H1 (cell line): Measurements from ENCODE around the gene ANKRD31. TPM values are rescaled to one million over a fixed set of nuclear protein-coding genes. Genes with fewer than 3 reads are reported as not detected.

ENCODE experiments used
- CTCF ChIA-PET: fragments of 300-600 bp; sonication (Branson Sonifier 250); formaldehyde crosslinking; loops from one replicate; lab custom pipeline; 2021; ENCODE audit not compliant: partially characterized antibody; lab: Charles Lee
- POLR2A ChIA-PET: fragments of 300-600 bp; sonication (Branson Sonifier 250); formaldehyde crosslinking; loops from one replicate; lab custom pipeline; 2021; ENCODE audit warnings: inconsistent platforms; ENCODE audit not compliant: partially characterized antibody; lab: Charles Lee
- DNase-seq, 2 experiments: peaks; one replicate each; pipeline versions ENCODE4 v3.0.0 to v3.0.0-alpha.2; 2010 to 2022; ENCODE audit warnings: low spot score in 2 of 2, low read depth in 1 of 2, mixed read lengths in 1 of 2
- FAIRE-seq: peaks from 2 replicates; lab custom pipeline; 2011; peaks lifted over from hg19 to GRCh38; lab: Jason Lieb, UNC
- H2AFZ ChIP-seq: 2 replicates; pipeline ENCODE4 v1.8.1; 2012; ENCODE audit warnings: low read length, inconsistent platforms
- H2AK5ac ChIP-seq: 2 replicates; pipeline ENCODE4 v1.6.1; 2013; ENCODE audit warnings: low read depth, low read length
- H2BK120ac ChIP-seq: replicated peaks from 2 replicates; pipeline ENCODE3; 2013; ENCODE audit warnings: low read depth, low read length, inconsistent platforms
- H2BK12ac ChIP-seq: 2 replicates; pipeline ENCODE4 v1.6.1; 2013; ENCODE audit warnings: low read depth, low read length
- H2BK15ac ChIP-seq: 2 replicates; pipeline ENCODE4 v1.6.1; 2013; ENCODE audit warnings: low read length
- H2BK20ac ChIP-seq: 2 replicates; pipeline ENCODE4 v1.6.1; 2013; ENCODE audit warnings: low read length
- H2BK5ac ChIP-seq: 2 replicates; pipeline ENCODE4 v1.6.1; 2013; ENCODE audit warnings: low read depth, low read length
- H3K14ac ChIP-seq: 2 replicates; pipeline ENCODE4 v1.6.1; 2013; ENCODE audit warnings: inconsistent platforms; ENCODE audit not compliant: insufficient read length
- H3K18ac ChIP-seq: 2 replicates; pipeline ENCODE4 v1.6.1; 2013; ENCODE audit warnings: low read length; ENCODE audit errors: extremely low read depth
- H3K23ac ChIP-seq: 2 replicates; pipeline ENCODE4 v1.6.1; 2013; ENCODE audit warnings: inconsistent platforms; ENCODE audit not compliant: insufficient read length
- H3K23me2 ChIP-seq: 2 replicates; pipeline ENCODE4 v1.6.1; 2013; ENCODE audit warnings: low read depth, low read length
- H3K27ac ChIP-seq: 2 replicates; pipeline ENCODE4 v1.6.1; 2011; ENCODE audit warnings: low read depth, low read length, inconsistent platforms
- H3K27me3 ChIP-seq, 4 experiments: replicated peaks in 1 of 4; 1 replicate in 1 of 4; 2 replicates in 3 of 4; pipeline versions ENCODE4 v1.6.1 to v1.8.1; 2011 to 2013; ENCODE audit warnings: low read length in 3 of 4, mild to moderate bottlenecking in 3 of 4, inconsistent platforms in 2 of 4, mixed read lengths in 2 of 4, moderate library complexity in 1 of 4; ENCODE audit not compliant: control insufficient read depth in 3 of 4, insufficient read depth in 3 of 4; ENCODE audit errors: extremely low read depth in 1 of 4
- H3K36me3 ChIP-seq, 4 experiments: 2 replicates each; pipeline versions ENCODE4 v1.6.1 to v1.8.1; 2011 to 2013; ENCODE audit warnings: mild to moderate bottlenecking in 4 of 4, low read length in 3 of 4, moderate library complexity in 2 of 4, control low read depth in 1 of 4, inconsistent platforms in 1 of 4; ENCODE audit not compliant: insufficient read depth in 4 of 4, control insufficient read depth in 2 of 4
- H3K4ac ChIP-seq: replicated peaks from 2 replicates; pipeline ENCODE3; 2013; ENCODE audit warnings: low read length, low read depth, mixed read lengths, inconsistent platforms; ENCODE audit not compliant: insufficient read length
- H3K4me1 ChIP-seq, 4 experiments: replicated peaks in 1 of 4; 1 replicate in 1 of 4; 2 replicates in 3 of 4; pipeline versions ENCODE4 v1.6.1 to v1.8.1; 2011 to 2013; ENCODE audit warnings: low read length in 3 of 4, inconsistent platforms in 2 of 4, mixed read lengths in 1 of 4; ENCODE audit not compliant: insufficient read depth in 4 of 4, control insufficient read depth in 3 of 4
- H3K4me2 ChIP-seq, 2 experiments: 2 replicates each; pipeline versions ENCODE4 v1.6.1 to v1.8.1; 2011 to 2013; ENCODE audit warnings: low read depth in 2 of 2, low read length in 2 of 2, control low read depth in 1 of 2, inconsistent platforms in 1 of 2, mild to moderate bottlenecking in 1 of 2; ENCODE audit not compliant: insufficient read depth in 1 of 2
- H3K4me3 ChIP-seq, 4 experiments: fragments of 200-600, 300-600 bp in 1 of 4; sonication (generic), shearing (Covaris generic), sonication (Bioruptor Twin) in 1 of 4; 2 replicates each; pipeline versions ENCODE4 v1.5.1 to v1.8.1; 2011 to 2016; ENCODE audit warnings: low read length in 4 of 4, low read depth in 3 of 4, control low read depth in 2 of 4, inconsistent platforms in 2 of 4, mild to moderate bottlenecking in 2 of 4, mixed read lengths in 1 of 4, moderate library complexity in 1 of 4; ENCODE audit not compliant: insufficient read depth in 2 of 4; ENCODE audit errors: extremely low read depth in 1 of 4
- H3K56ac ChIP-seq: replicated peaks from 2 replicates; pipeline ENCODE3; 2013; ENCODE audit warnings: low read depth, mild to moderate bottlenecking, mixed read lengths, low read length, inconsistent platforms; ENCODE audit not compliant: insufficient read length
- H3K79me1 ChIP-seq: 2 replicates; pipeline ENCODE4 v1.6.1; 2013; ENCODE audit warnings: low read depth, low read length, control low read depth
- H3K79me2 ChIP-seq, 2 experiments: 2 replicates each; pipeline versions ENCODE4 v1.6.1 to v1.8.1; 2012 to 2013; ENCODE audit warnings: low read length in 2 of 2, mild to moderate bottlenecking in 2 of 2, inconsistent platforms in 1 of 2; ENCODE audit not compliant: insufficient read depth in 2 of 2, control insufficient read depth in 1 of 2
- H3K9ac ChIP-seq, 4 experiments: replicated peaks in 1 of 4; 1 replicate in 1 of 4; 2 replicates in 3 of 4; pipeline versions ENCODE4 v1.6.1 to v1.8.1; 2011 to 2013; ENCODE audit warnings: low read depth in 3 of 4, low read length in 3 of 4, control low read depth in 2 of 4, mild to moderate bottlenecking in 2 of 4, moderate library complexity in 2 of 4, inconsistent platforms in 1 of 4; ENCODE audit errors: extremely low read depth in 1 of 4
- H3K9me3 ChIP-seq, 2 experiments: 2 replicates each; pipeline versions ENCODE4 v1.6.1 to v1.8.1; 2012 to 2013; ENCODE audit warnings: mild to moderate bottlenecking in 2 of 2, moderate library complexity in 2 of 2, control low read depth in 1 of 2, inconsistent platforms in 1 of 2, low read depth in 1 of 2, low read length in 1 of 2, mixed read lengths in 1 of 2; ENCODE audit not compliant: insufficient read depth in 2 of 2
- H4K20me1 ChIP-seq, 2 experiments: replicated peaks in 1 of 2; 2 replicates each; pipeline versions ENCODE3 to v1.8.1; 2011 to 2013; ENCODE audit warnings: inconsistent platforms in 2 of 2, low read length in 2 of 2, mild to moderate bottlenecking in 1 of 2; ENCODE audit not compliant: insufficient read depth in 2 of 2, control insufficient read depth in 1 of 2
- H4K5ac ChIP-seq: 2 replicates; pipeline ENCODE4 v1.6.1; 2013; ENCODE audit warnings: low read length, low read depth, mixed read lengths, inconsistent platforms; ENCODE audit not compliant: insufficient read length
- H4K8ac ChIP-seq: 2 replicates; pipeline ENCODE4 v1.8.0; 2013; ENCODE audit warnings: mild to moderate bottlenecking, moderate library complexity, low read length, inconsistent platforms; ENCODE audit not compliant: insufficient read depth; ENCODE audit errors: extremely low read depth
- H4K91ac ChIP-seq: replicated peaks from 2 replicates; pipeline ENCODE3; 2013; ENCODE audit warnings: low read length, mixed read lengths, inconsistent platforms; ENCODE audit not compliant: insufficient read length
- ATF2 ChIP-seq: IDR thresholded peaks from 2 replicates; pipeline ENCODE4 v1.6.1; 2012; ENCODE audit warnings: low read length, inconsistent platforms
- CEBPB ChIP-seq: IDR thresholded peaks from 2 replicates; pipeline ENCODE4 v1.6.1; 2012; ENCODE audit warnings: low read depth, low read length
- CREB1 ChIP-seq: IDR thresholded peaks from 2 replicates; pipeline ENCODE4 v1.6.1; 2012; ENCODE audit warnings: inconsistent platforms
- E2F6 ChIP-seq: IDR thresholded peaks from 2 replicates; pipeline ENCODE4 v1.6.1; 2012; ENCODE audit warnings: inconsistent platforms
- EGR1 ChIP-seq: IDR thresholded peaks from 2 replicates; pipeline ENCODE4 v1.6.1; 2011; ENCODE audit warnings: low read depth, low read length, borderline replicate concordance
- FOSL1 ChIP-seq: IDR thresholded peaks from 2 replicates; pipeline ENCODE4 v1.6.1; 2011; ENCODE audit warnings: mild to moderate bottlenecking, low read depth, low read length, moderate library complexity; ENCODE audit not compliant: insufficient read depth
- HDAC6 ChIP-seq: IDR thresholded peaks from one replicate; pipeline ENCODE4 v1.7.1; 2012; ENCODE audit warnings: low read depth, mild to moderate bottlenecking, inconsistent platforms, low read length, moderate library complexity
- JUND ChIP-seq: IDR thresholded peaks from 2 replicates; pipeline ENCODE4 v1.6.1; 2011; ENCODE audit warnings: mild to moderate bottlenecking, improper control_type of control experiment, low read length
- NRF1 ChIP-seq: IDR thresholded peaks from 2 replicates; pipeline ENCODE4 v1.6.1; 2011; ENCODE audit warnings: mild to moderate bottlenecking, low read depth, low read length, improper control_type of control experiment
- SIX5 ChIP-seq: IDR thresholded peaks from 2 replicates; pipeline ENCODE4 v1.6.1; 2011; ENCODE audit warnings: mild to moderate bottlenecking, low read depth, low read length
- TAF1 ChIP-seq: IDR thresholded peaks from 2 replicates; pipeline ENCODE4 v1.6.1; 2011; ENCODE audit warnings: mild to moderate bottlenecking, low read depth, low read length
- USF2 ChIP-seq: IDR thresholded peaks from 2 replicates; pipeline ENCODE4 v1.6.1; 2011; ENCODE audit warnings: low read length, improper control_type of control experiment
- WGBS, 2 experiments: shearing (Covaris generic) in 1 of 2; methylation state at CpG; one replicate each; pipeline versions ENCODE4 v1.1.6 to v1.1.7; 2013 to 2015; ENCODE audit warnings: low lambda C conversion rate in 2 of 2, mixed read lengths in 2 of 2, inconsistent platforms in 1 of 2, low coverage in 1 of 2, missing lambda C conversion rate in 1 of 2; ENCODE audit not compliant: insufficient replicate concordance in 2 of 2, insufficient coverage in 1 of 2, insufficient read length in 1 of 2; ENCODE audit errors: extremely low coverage in 1 of 2, missing lambda C conversion rate in 1 of 2; 5-methylcytosine and 5-hydroxymethylcytosine counted together
- polyA plus RNA-seq, 7 experiments: library from polyadenylated mRNA; depleted of rRNA in 3 of 7; stranded (reverse) in 5 of 7; unstranded in 2 of 7; fragments of >200 nt in 5 of 7; fragments of 200-250 nt in 2 of 7; gene quantifications; 1 replicate in 5 of 7; 2 replicates in 1 of 7; 4 replicates in 1 of 7; pipeline versions ENCODE4 v1.2.1 to v1.2.3, GENCODE V29; 2011 to 2013; ENCODE audit warnings: missing spikeins in 2 of 7, mixed read lengths in 2 of 7
- total RNA-seq: library from RNA; stranded (reverse); fragmentation: NEBNext Ultra II Directional; extraction: Animal tissue kit (Norgen Biotek cat#: 25700); gene quantifications from 2 replicates; pipeline ENCODE4 v1.2.1, GENCODE V29; 2021

The ANKRD31 gene
- total and polyA plus RNA-seq, 2 of the 8 experiments (the other 6 are each of a cell fraction or from before 2014, with no cell fraction given) = 0.05 to 0.06 TPM

- H3K9ac ChIP-seq = no peak overlapping the region
- no peak overlapping the region for H3K27ac ChIP-seq
- no peak for FAIRE-seq
- no peak overlapping the region for H2BK20ac ChIP-seq
- H3K27me3 ChIP-seq = no peaks in the 10 kb centered on the region
- H3K79me1 ChIP-seq = no peaks in the 10 kb centered on the region
- H4K20me1 ChIP-seq = no peaks in the 10 kb centered on the region
- no peak overlapping the region for H4K8ac ChIP-seq
- no peaks in the 10 kb centered on the region for H3K23me2 ChIP-seq
- H3K4me3 ChIP-seq = no peak overlapping the region
- H3K9me3 ChIP-seq = no peaks in the 10 kb centered on the region
- no peaks in the 10 kb centered on the region for H3K36me3 ChIP-seq
- no peak overlapping the region for H3K18ac ChIP-seq
- no peak overlapping the region for H4K5ac ChIP-seq
- ChIA-PET CTCF (no interaction called here), POLR2A (interaction anchor here (1.3 kb wide), 1 partner anchor 37 kb away, joined by 3 read pairs; no protein-coding TSS in a partner anchor)
- no peak overlapping the region for H3K4me2 ChIP-seq
- H2BK5ac ChIP-seq = no peak overlapping the region
- H2AK5ac ChIP-seq = no peak overlapping the region
- H3K4ac ChIP-seq = no peak overlapping the region
- H2BK15ac ChIP-seq = no peak overlapping the region
- H2BK120ac ChIP-seq = no peak overlapping the region
- no peaks in the 10 kb centered on the region for H3K79me2 ChIP-seq
- no peak overlapping the region for H3K56ac ChIP-seq
- WGBS, 2 experiments = 84% methylated on average over 2 of the region's 2 CpGs; no CpG with 5 or more reads in 1 of the 2 experiments
- no peaks in the 10 kb centered on the region for H3K4me1 ChIP-seq
- H4K91ac ChIP-seq = no peak overlapping the region
- H3K23ac ChIP-seq = no peak overlapping the region
- H2BK12ac ChIP-seq = no peak overlapping the region
- 0 out of 2 replicates have a peak overlapping the region, but pooled peaks have one; percentile 21 for H2AFZ ChIP-seq
- DNase-seq = no peak
- H3K14ac ChIP-seq = no peak overlapping the region
- TF ChIP-seq JUND (no peak), CEBPB (no peak), E2F6 (no peak), HDAC6 (no peak), CREB1 (no peak), NRF1 (no peak), TAF1 (no peak), EGR1 (no peak), SIX5 (no peak), ATF2 (no peak), USF2 (no peak), FOSL1 (no peak)
Observed at GRCh38 chr5:75199071-75199470, 37.6 kb downstream of the ANKRD31 start.
